ENCODE data around the gene TENT4B. TPM values are rescaled to one million over a fixed set of nuclear protein-coding genes. Genes with fewer than 3 reads are reported as not detected.
A peak's percentile ranks its signal among the peaks of the same experiment; 100 is the strongest.

The TENT4B gene
- total and polyA plus RNA-seq, 8 donors, result 14.8 to 19.0 (median 15.9) TPM

DNA sequence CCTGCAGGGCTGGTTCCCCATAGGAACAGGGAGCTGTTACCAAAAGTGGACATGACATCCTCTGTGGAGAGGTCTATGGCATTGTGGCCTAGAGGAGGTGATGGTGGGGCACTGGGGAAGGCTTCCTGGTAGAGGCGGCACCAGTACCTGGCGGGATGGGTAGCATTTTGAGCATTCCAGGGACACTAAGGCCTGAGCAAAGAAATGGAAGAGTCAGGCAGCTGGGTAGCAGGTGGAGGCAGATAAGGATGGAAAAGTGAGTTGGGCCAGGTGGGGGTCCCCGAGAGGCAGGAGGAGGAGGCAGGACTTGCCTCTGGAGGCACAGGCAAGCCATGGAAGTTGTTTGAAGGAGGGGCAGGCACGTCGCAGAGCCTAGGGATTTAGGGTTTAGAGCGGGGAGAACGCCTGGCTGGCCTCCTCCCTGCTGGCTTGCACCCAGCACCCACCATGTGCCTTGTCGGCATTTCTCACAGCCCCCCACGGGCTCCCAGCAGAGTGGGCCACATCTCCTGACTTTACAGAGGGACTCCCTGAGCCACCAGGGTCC is 108.1 kb downstream of the TENT4B start:
- no peak for ATAC-seq
- H3K27me3 ChIP-seq, result no peaks in the 10 kb centered on the region
- H3K27ac ChIP-seq, result no peak overlapping the region
- intact Hi-C loops (cut with DNase I), result no loop called here
- DNase-seq, result no peak
- H3K4me3 ChIP-seq, result no peak overlapping the region
- no peaks in the 10 kb centered on the region for H3K9me3 ChIP-seq
- peaks cover 18 to 54% of the 10 kb centered on the region in 2 donors for H3K4me1 ChIP-seq
- H3K36me3 ChIP-seq, result no peaks in the 10 kb centered on the region
- TF ChIP-seq, protein P1, sequence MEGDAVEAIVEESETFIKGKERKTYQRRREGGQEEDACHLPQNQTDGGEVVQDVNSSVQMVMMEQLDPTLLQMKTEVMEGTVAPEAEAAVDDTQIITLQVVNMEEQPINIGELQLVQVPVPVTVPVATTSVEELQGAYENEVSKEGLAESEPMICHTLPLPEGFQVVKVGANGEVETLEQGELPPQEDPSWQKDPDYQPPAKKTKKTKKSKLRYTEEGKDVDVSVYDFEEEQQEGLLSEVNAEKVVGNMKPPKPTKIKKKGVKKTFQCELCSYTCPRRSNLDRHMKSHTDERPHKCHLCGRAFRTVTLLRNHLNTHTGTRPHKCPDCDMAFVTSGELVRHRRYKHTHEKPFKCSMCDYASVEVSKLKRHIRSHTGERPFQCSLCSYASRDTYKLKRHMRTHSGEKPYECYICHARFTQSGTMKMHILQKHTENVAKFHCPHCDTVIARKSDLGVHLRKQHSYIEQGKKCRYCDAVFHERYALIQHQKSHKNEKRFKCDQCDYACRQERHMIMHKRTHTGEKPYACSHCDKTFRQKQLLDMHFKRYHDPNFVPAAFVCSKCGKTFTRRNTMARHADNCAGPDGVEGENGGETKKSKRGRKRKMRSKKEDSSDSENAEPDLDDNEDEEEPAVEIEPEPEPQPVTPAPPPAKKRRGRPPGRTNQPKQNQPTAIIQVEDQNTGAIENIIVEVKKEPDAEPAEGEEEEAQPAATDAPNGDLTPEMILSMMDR (IDR thresholded peaks at IDR 0.05), result no peak

DNA sequence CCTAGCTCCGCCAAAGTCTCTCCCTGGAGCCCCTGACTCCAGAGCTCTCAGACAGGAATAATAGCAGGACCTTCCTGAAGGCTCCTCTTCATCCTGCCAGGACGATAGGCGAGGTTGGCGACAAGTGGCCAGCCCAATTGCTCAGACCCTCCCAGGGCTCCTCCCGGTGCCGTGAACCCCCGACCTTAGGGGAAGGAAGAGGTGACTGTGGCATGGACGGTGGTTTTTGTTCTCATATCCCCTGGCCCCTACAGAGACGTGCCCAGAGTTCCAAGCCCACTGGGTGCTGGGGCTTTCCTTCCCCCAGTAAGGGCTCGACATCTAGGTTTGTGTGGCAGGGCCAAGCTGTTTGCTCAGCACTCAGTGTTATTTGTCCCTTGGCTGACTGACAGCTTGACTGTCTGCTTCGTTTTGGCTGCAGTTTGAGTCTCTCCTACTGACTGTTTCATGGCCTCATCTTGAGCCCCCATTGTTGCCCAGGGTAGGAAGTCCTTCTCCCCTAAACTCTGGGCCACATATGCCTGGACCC is 108.7 kb downstream of the TENT4B start:
- ATAC-seq (peak; percentile 61), DNase-seq (peak in 1 of 4 donors; percentile 53)
- H3K4me3 ChIP-seq, result no peak overlapping the region
- intact Hi-C loops (cut with DNase I), result no loop called here
- H3K27ac ChIP-seq, result no peak overlapping the region
- H3K27me3 ChIP-seq, result no peaks in the 10 kb centered on the region
- no peaks in the 10 kb centered on the region for H3K9me3 ChIP-seq
- peaks cover 23 to 60% of the 10 kb centered on the region in 2 donors for H3K4me1 ChIP-seq
- TF ChIP-seq, protein P1 (IDR thresholded peaks at IDR 0.05), result no peak
- H3K36me3 ChIP-seq, result no peaks in the 10 kb centered on the region

DNA sequence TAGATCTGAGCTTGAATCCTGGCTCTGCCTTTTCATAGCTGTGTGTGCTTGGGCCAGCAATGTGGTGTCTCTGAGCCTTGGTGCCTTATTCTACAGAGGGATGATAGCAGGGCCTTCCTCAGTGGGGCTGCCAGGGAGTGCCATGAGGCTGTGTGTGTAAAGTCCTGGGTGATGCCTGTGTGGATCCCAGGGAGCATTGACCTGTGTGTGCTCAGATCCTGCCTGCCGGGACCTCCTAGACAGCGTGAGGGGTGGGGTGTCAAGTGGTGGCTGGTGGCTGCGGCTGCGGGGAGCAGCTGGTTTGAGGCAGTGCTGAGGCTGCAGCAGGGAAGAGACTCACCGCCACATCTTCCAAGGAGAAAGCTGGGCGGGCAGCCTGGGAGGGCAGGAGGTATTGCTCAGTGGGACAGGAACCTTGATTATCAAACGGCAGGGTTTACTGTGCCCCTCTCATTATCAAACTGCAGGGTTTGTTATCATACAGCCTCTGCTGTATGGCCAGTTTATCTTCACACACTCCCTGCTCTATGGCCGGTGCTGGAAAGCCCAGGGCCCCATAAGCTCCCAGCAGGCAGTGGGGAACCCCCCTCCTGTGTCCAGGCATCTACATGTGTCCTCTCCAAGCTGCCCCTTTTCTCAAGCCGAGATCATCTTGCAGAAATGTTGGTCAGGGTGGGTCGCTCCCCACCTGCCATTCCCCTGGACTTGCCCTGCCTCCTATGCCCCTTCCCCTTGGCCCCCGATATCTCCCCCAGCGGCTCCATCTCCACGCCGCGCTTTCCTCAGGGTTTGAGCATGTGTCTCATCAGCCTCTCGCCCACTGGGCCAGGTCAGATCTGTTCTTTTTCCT is 110.2 kb downstream of the TENT4B start:
- no peaks in the 10 kb centered on the region for H3K27me3 ChIP-seq
- H3K27ac ChIP-seq, result no peak overlapping the region
- TF ChIP-seq, protein P1 (IDR thresholded peaks at IDR 0.05), result no peak
- DNase-seq, result no peak
- H3K4me1 ChIP-seq, result peaks cover 26 to 75% of the 10 kb centered on the region in 2 donors
- ATAC-seq, result no peak
- H3K9me3 ChIP-seq, result no peaks in the 10 kb centered on the region
- H3K36me3 ChIP-seq, result no peaks in the 10 kb centered on the region
- intact Hi-C loops (cut with DNase I), result no loop called here
- H3K4me3 ChIP-seq, result no peak overlapping the region

DNA sequence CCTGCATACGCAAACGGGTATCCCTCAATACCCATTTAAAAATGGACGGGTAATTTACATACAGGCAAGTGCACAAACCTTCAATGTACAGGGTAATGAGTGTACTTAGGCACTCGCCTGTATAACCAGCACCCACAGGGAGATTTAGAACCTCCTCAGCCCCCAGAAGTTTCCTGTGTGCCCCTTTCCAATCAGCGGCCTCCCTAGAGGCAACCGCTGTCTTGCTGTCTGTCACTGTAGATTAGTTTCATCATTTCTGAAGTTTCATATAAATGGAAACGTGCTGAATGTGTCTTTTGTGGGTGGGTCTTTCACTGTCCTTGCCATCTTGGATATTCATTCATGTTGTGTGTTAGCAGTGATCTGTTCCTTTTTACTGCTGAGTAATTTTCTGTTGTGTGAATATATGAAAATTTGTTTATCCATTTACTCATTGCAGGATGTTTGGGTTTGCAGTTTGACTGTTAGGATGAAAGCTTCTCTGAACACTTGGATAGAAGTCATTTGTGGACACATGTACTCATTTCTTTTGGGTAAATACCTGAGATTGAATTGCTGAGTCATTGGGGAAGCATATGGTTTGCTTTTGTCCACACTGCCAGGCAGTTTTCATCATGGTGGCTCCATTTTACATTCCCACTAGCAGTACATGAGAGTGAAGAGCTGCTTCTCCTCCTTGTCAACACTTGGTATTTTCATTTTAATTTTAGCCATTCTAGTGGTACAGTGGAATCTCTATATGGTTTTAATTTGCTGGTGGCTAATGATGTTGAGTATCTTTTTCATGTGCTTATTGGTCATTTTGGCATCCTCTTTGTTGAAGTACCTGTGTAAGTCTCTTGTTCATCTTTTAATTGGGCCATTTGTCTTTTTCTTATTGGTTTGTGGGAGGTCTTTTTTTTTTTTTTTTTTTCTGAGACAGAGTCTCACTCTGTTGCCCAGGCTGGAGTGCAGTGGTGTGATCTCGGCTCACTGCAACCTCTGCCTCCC is 111.1 kb downstream of the TENT4B start:
- Histone ChIP-seq H3K4me3 (no peak overlapping the region), H3K4me1 (peaks cover 21 to 75% of the 10 kb centered on the region in 2 donors), H3K36me3 (no peaks in the 10 kb centered on the region), H3K9me3 (no peaks in the 10 kb centered on the region), H3K27me3 (no peaks in the 10 kb centered on the region), H3K27ac (peak overlapping the region in 1 of 2 donors; percentile 19)
- ATAC-seq, result peak; percentile 3
- TF ChIP-seq, protein P1 (IDR thresholded peaks at IDR 0.05), result no peak
- no peak for DNase-seq
- intact Hi-C loops (cut with DNase I), result no loop called here

Data from left lung (tissue), 10 donors.